Measurements from ENCODE around the gene TRAK1. TPM values are rescaled to one million over a fixed set of nuclear protein-coding genes. Genes with fewer than 3 reads are reported as not detected.

TRAK1 gene
- total and polyA plus RNA-seq, 2 experiments from 2014 or later, result 19.0 to 28.8 TPM

- H4K20me1 ChIP-seq (ENCODE audit: insufficient read depth, poor library complexity, severe bottlenecking), result no peaks in the 10 kb centered on the region
Observed at GRCh38 chr3:42225486-42226363, 134.6 kb downstream of the TRAK1 start.

GRCh38 chr3:42226470-42227425 lies 135.6 kb downstream of the TRAK1 start:
- H3K4me2 ChIP-seq, result no peak overlapping the region
- H3K4me3 ChIP-seq, result no peak overlapping the region
- DNase-seq (ENCODE audit: low spot score), result no peak
- H4K20me1 ChIP-seq (ENCODE audit: insufficient read depth, poor library complexity, severe bottlenecking), result no peaks in the 10 kb centered on the region
- H3K9me3 ChIP-seq (ENCODE audit: low read depth), result no peaks in the 10 kb centered on the region
- no peak overlapping the region for H2AFZ ChIP-seq
- H3K4me1 ChIP-seq (ENCODE audit: insufficient read depth), result no peaks in the 10 kb centered on the region
- no peaks in the 10 kb centered on the region for H3K36me3 ChIP-seq (replicated peaks; ENCODE audit: insufficient read depth, low read depth)
- H3K79me2 ChIP-seq, result no peaks in the 10 kb centered on the region
- no peaks in the 10 kb centered on the region for H3K9me2 ChIP-seq (replicated peaks; ENCODE audit: insufficient read depth)
- TF ChIP-seq EZH2 (IDR thresholded peaks at IDR 0.05; ENCODE audit: borderline replicate concordance), result no peak
- no peak for TF ChIP-seq EZH2phosphoT487 (IDR thresholded peaks at IDR 0.05; ENCODE audit: low read depth, severe bottlenecking, unreplicated experiment)
- TF ChIP-seq CTCF (IDR thresholded peaks at IDR 0.05; ENCODE audit: poor library complexity), result no peak
- WGBS (ENCODE audit: low lambda C conversion rate, missing lambda C conversion rate), result 88% methylated on average over 11 of the region's 11 CpGs
- H3K27ac ChIP-seq, result no peak overlapping the region
- H3K27me3 ChIP-seq, result no peaks in the 10 kb centered on the region

More at GRCh38 chr3:42225486-42226363, 134.6 kb downstream of the TRAK1 start:
- no peak overlapping the region for H3K4me2 ChIP-seq
- DNase-seq (ENCODE audit: low spot score), result no peak
- H3K9me3 ChIP-seq (ENCODE audit: low read depth), result no peaks in the 10 kb centered on the region
- H2AFZ ChIP-seq, result no peak overlapping the region
- no peaks in the 10 kb centered on the region for H3K9me2 ChIP-seq (replicated peaks; ENCODE audit: insufficient read depth)
- no peaks in the 10 kb centered on the region for H3K36me3 ChIP-seq (replicated peaks; ENCODE audit: insufficient read depth, low read depth)
- no peak overlapping the region for H3K27ac ChIP-seq
- no peaks in the 10 kb centered on the region for H3K27me3 ChIP-seq
- H3K79me2 ChIP-seq, result no peaks in the 10 kb centered on the region
- H3K4me3 ChIP-seq, result no peak overlapping the region
- WGBS (ENCODE audit: low lambda C conversion rate, missing lambda C conversion rate), result 90% methylated on average over 5 of the region's 5 CpGs
- TF ChIP-seq CTCF (IDR thresholded peaks at IDR 0.05; ENCODE audit: poor library complexity) (no peak), EZH2phosphoT487 (IDR thresholded peaks at IDR 0.05; ENCODE audit: low read depth, severe bottlenecking, unreplicated experiment) (no peak), EZH2 (IDR thresholded peaks at IDR 0.05; ENCODE audit: borderline replicate concordance) (no peak)
- H3K4me1 ChIP-seq (ENCODE audit: insufficient read depth), result no peaks in the 10 kb centered on the region

- no peaks in the 10 kb centered on the region for H4K20me1 ChIP-seq (ENCODE audit: insufficient read depth, poor library complexity, severe bottlenecking)
- H3K36me3 ChIP-seq (replicated peaks; ENCODE audit: insufficient read depth, low read depth), result no peaks in the 10 kb centered on the region
- no peak overlapping the region for H3K27ac ChIP-seq
- H3K4me3 ChIP-seq, result no peak overlapping the region
- DNase-seq (ENCODE audit: low spot score), result no peak
- no peaks in the 10 kb centered on the region for H3K9me3 ChIP-seq (ENCODE audit: low read depth)
- no peaks in the 10 kb centered on the region for H3K9me2 ChIP-seq (replicated peaks; ENCODE audit: insufficient read depth)
- TF ChIP-seq EZH2 (IDR thresholded peaks at IDR 0.05; ENCODE audit: borderline replicate concordance) (no peak), CTCF (IDR thresholded peaks at IDR 0.05; ENCODE audit: poor library complexity) (peak; percentile 37), EZH2phosphoT487 (IDR thresholded peaks at IDR 0.05; ENCODE audit: low read depth, severe bottlenecking, unreplicated experiment) (no peak)
- H3K4me1 ChIP-seq (ENCODE audit: insufficient read depth), result no peaks in the 10 kb centered on the region
- H3K4me2 ChIP-seq, result no peak overlapping the region
- no peak overlapping the region for H2AFZ ChIP-seq
- 44% methylated on average over 5 of the region's 5 CpGs for WGBS (ENCODE audit: low lambda C conversion rate, missing lambda C conversion rate)
- H3K79me2 ChIP-seq, result no peaks in the 10 kb centered on the region
- no peaks in the 10 kb centered on the region for H3K27me3 ChIP-seq
Observed at GRCh38 chr3:42228796-42229195, 137.6 kb downstream of the TRAK1 start.
